ENCODE results near the gene TGDS. TPM values are rescaled to one million over a fixed set of nuclear protein-coding genes. Genes with fewer than 3 reads are reported as not detected.
"Not testable (repeated sequence)": the region's sequence is repeated elsewhere in the genome, so short reads cannot be mapped to it uniquely, and the experiment has no call there.

Gene TGDS
- 10 to 100 TPM in 2 of 3 donors, 1 to 10 TPM in 1; 5.2 to 17.7 (median 11.1) TPM for polyA plus RNA-seq

- WGBS, 3 donors = 0 to 1% (median 0%) methylated on average over 41 of the region's 41 CpGs
- H3K27ac ChIP-seq (ENCODE audit: low read depth, low read length) = no peak within 1 kb of the TSS
These were observed at the start of gene TGDS for GRCh38 chr13:94595950-94596574. TSS of gene TGDS (minus strand) at chr13:94596152. CDS start at chr13:94596136, 16 bp downstream.

- 29 to 54% (median 32%) methylated on average over 3 of the region's 3 CpGs for WGBS, 3 donors
- H3K27ac ChIP-seq (ENCODE audit: low read depth, low read length) = no peak overlapping the region
These were observed 45.5 kb upstream of the TGDS start for GRCh38 chr13:94641409-94641941.

GRCh38 chr13:94640721-94641120 lies 44.8 kb upstream of the TGDS start:
- no peak overlapping the region for H3K27ac ChIP-seq (ENCODE audit: low read depth, low read length)
- WGBS, 3 donors = 46 to 72% (median 69%) methylated on average over 2 of the region's 2 CpGs

GRCh38 chr13:94637677-94638076 lies 41.7 kb upstream of the TGDS start:
- H3K27ac ChIP-seq (ENCODE audit: low read depth, low read length) = not testable (repeated sequence)
- 96 to 98% (median 96%) methylated on average over 3 of the region's 3 CpGs for WGBS, 3 donors

GRCh38 chr13:94636942-94637578 lies 41.1 kb upstream of the TGDS start:
- 84 to 95% (median 92%) methylated on average over 1 of the region's 1 CpG for WGBS, 3 donors

GRCh38 chr13:94636096-94636495 lies 40.1 kb upstream of the TGDS start:
- 78 to 83% (median 80%) methylated on average over 5 of the region's 5 CpGs for WGBS, 3 donors
- H3K27ac ChIP-seq (ENCODE audit: low read depth, low read length) = not testable (repeated sequence)

More at GRCh38 chr13:94636942-94637578, 41.1 kb upstream of the TGDS start:
- H3K27ac ChIP-seq (ENCODE audit: low read depth, low read length) = no peak overlapping the region

GRCh38 chr13:94632226-94632980 lies 36.5 kb upstream of the TGDS start:
- 94 to 99% (median 96%) methylated on average over 3 of the region's 3 CpGs for WGBS, 3 donors
- H3K27ac ChIP-seq (ENCODE audit: low read depth, low read length) = no peak overlapping the region

GRCh38 chr13:94630858-94631257 lies 34.9 kb upstream of the TGDS start:
- no peak overlapping the region for H3K27ac ChIP-seq (ENCODE audit: low read depth, low read length)
- WGBS, 3 donors = 30 to 89% (median 87%) methylated on average over 2 of the region's 2 CpGs

GRCh38 chr13:94623316-94623715 lies 27.4 kb upstream of the TGDS start:
- H3K27ac ChIP-seq (ENCODE audit: low read depth, low read length) = no peak overlapping the region
- 68 to 88% (median 83%) methylated on average over 4 of the region's 4 CpGs for WGBS, 3 donors

GRCh38 chr13:94622344-94622743 lies 26.4 kb upstream of the TGDS start:
- 91 to 93% (median 92%) methylated on average over 2 of the region's 2 CpGs for WGBS, 3 donors
- no peak overlapping the region for H3K27ac ChIP-seq (ENCODE audit: low read depth, low read length)

- WGBS, 3 donors = 76 to 90% (median 89%) methylated on average over 2 of the region's 2 CpGs
These were observed 24.4 kb upstream of the TGDS start for GRCh38 chr13:94620286-94620896.

GRCh38 chr13:94617389-94618000 lies 21.5 kb upstream of the TGDS start:
- 52 to 67% (median 62%) methylated on average over 4 of the region's 4 CpGs for WGBS, 3 donors
- H3K27ac ChIP-seq (ENCODE audit: low read depth, low read length) = no peak overlapping the region

More at GRCh38 chr13:94620286-94620896, 24.4 kb upstream of the TGDS start:
- H3K27ac ChIP-seq (ENCODE audit: low read depth, low read length) = no peak overlapping the region

GRCh38 chr13:94613051-94613450 lies 17.1 kb upstream of the TGDS start:
- no peak overlapping the region for H3K27ac ChIP-seq (ENCODE audit: low read depth, low read length)

- H3K27ac ChIP-seq (ENCODE audit: low read depth, low read length) = no peak overlapping the region
- 59 to 87% (median 87%) methylated on average over 4 of the region's 4 CpGs for WGBS, 3 donors
These were observed 16.1 kb upstream of the TGDS start for GRCh38 chr13:94612050-94612449.

GRCh38 chr13:94610475-94610874 lies 14.5 kb upstream of the TGDS start:
- WGBS, 3 donors = 95 to 96% (median 95%) methylated on average over 5 of the region's 5 CpGs
- H3K27ac ChIP-seq (ENCODE audit: low read depth, low read length) = no peak overlapping the region

- 83 to 93% (median 87%) methylated on average over 2 of the region's 2 CpGs for WGBS, 3 donors
- H3K27ac ChIP-seq (ENCODE audit: low read depth, low read length) = no peak overlapping the region
These were observed 13.2 kb upstream of the TGDS start for GRCh38 chr13:94609196-94609595.

- WGBS, 3 donors = 38 to 69% (median 46%) methylated on average over 1 of the region's 1 CpG
- H3K27ac ChIP-seq (ENCODE audit: low read depth, low read length) = no peak overlapping the region
These were observed 12.6 kb upstream of the TGDS start for GRCh38 chr13:94608586-94608985.

GRCh38 chr13:94607939-94608338 lies 12.0 kb upstream of the TGDS start:
- WGBS, 3 donors = 70 to 82% (median 81%) methylated on average over 3 of the region's 3 CpGs
- no peak overlapping the region for H3K27ac ChIP-seq (ENCODE audit: low read depth, low read length)

All from adipose tissue (tissue), 3 donors.